Activated effector memory CD4-positive, alpha-beta T cell treated with anti-CD3 and anti-CD28 coated beads, Interleukin-2, amount 50 U/mL, for 16 hours (primary cell): Measurements from ENCODE around the gene SPACA5.
"Not testable (repeated sequence)": the region's sequence is repeated elsewhere in the genome, so short reads cannot be mapped to it uniquely, and the experiment has no call there.

Source experiments
- DNase-seq: peaks from one replicate; pipeline ENCODE4 v3.0.0-alpha.2; 2020

SPACA5 gene

GRCh38 chrX:48006688-48007087, at the start of gene SPACA5:
Gene SPACA5, plus strand, starts transcription at chrX:48006988. Its CDS starts 815 bp downstream, at chrX:48007803.
- not testable (repeated sequence) for DNase-seq

GRCh38 chrX:47958206-47958605, 48.6 kb upstream of the SPACA5 start:
- not testable (repeated sequence) for DNase-seq

- peak; percentile 61 for DNase-seq
These were observed 47.9 kb upstream of the SPACA5 start for GRCh38 chrX:47958761-47959342.

- no peak for DNase-seq
These were observed 46.4 kb upstream of the SPACA5 start for GRCh38 chrX:47960406-47960805.

- not testable (repeated sequence) for DNase-seq
These were observed 45.0 kb upstream of the SPACA5 start for GRCh38 chrX:47961830-47962229.

GRCh38 chrX:47965526-47965925, 41.3 kb upstream of the SPACA5 start:
- not testable (repeated sequence) for DNase-seq

GRCh38 chrX:47973235-47973634, 33.6 kb upstream of the SPACA5 start:
- no peak for DNase-seq

- DNase-seq: no peak
These were observed 30.3 kb upstream of the SPACA5 start for GRCh38 chrX:47976254-47977151.

GRCh38 chrX:47991263-47992094, 15.3 kb upstream of the SPACA5 start:
- DNase-seq: no peak

GRCh38 chrX:47992095-47992380, 14.8 kb upstream of the SPACA5 start:
- DNase-seq: no peak

GRCh38 chrX:47992669-47993068, 14.1 kb upstream of the SPACA5 start:
- no peak for DNase-seq

GRCh38 chrX:48001260-48001659, 5.5 kb upstream of the SPACA5 start:
- DNase-seq: no peak

- DNase-seq: no peak
These were observed 4.5 kb upstream of the SPACA5 start for GRCh38 chrX:48002319-48002718.

GRCh38 chrX:48002929-48003328, 3.9 kb upstream of the SPACA5 start:
- DNase-seq: no peak

- DNase-seq: peak; percentile 68
These were observed 3.4 kb upstream of the SPACA5 start for GRCh38 chrX:48003367-48003757.

GRCh38 chrX:48003758-48004457, 2.9 kb upstream of the SPACA5 start, which contains the start of gene ZNF182:
Gene ZNF182, minus strand, starts transcription at chrX:48003989. Its CDS starts 1,380 bp downstream, at chrX:48002609.
- DNase-seq: peak; percentile 96

- DNase-seq: not testable (repeated sequence)
These were observed 2.7 kb downstream of the SPACA5 start for GRCh38 chrX:48009445-48009960.

- not testable (repeated sequence) for DNase-seq
These were observed 10.0 kb downstream of the SPACA5 start for GRCh38 chrX:48016583-48017310.

GRCh38 chrX:48019892-48020291, 13.1 kb downstream of the SPACA5 start:
- DNase-seq: not testable (repeated sequence)

GRCh38 chrX:48020472-48020871, 13.7 kb downstream of the SPACA5 start:
- peak; percentile 70 for DNase-seq

GRCh38 chrX:48021026-48021900, 14.5 kb downstream of the SPACA5 start:
- DNase-seq: peak; percentile 88
